OCI-LY7 (cell line): ENCODE measurements around the gene CPT1A. TPM values are rescaled to one million over a fixed set of nuclear protein-coding genes. Genes with fewer than 3 reads are reported as not detected.

Source experiments
- BruUV-seq: library from RNA; stranded (reverse); fragments of 400-500 nt; replicated peaks from 2 replicates; lab custom pipeline; 2021; lab: Mats Ljungman, UMichigan
- CTCF ChIA-PET: fragments of 300-600 bp; sonication (Branson Sonifier 250); formaldehyde crosslinking; loops from one replicate; lab custom pipeline; 2022; ENCODE audit warnings: antibody characterized with exemption; ENCODE audit not compliant: unreplicated experiment; lab: Charles Lee
- POLR2A ChIA-PET: fragments of 300-600 bp; sonication (Branson Sonifier 250); formaldehyde crosslinking; loops from one replicate; lab custom pipeline; 2022; ENCODE audit warnings: antibody characterized with exemption; lab: Charles Lee
- DNase-seq: peaks from one replicate; pipeline ENCODE4 v3.0.0-alpha.2; 2015; ENCODE audit warnings: low spot score
- H2AFZ ChIP-seq: fragments of 200-600 bp; sonication (generic), shearing (Covaris generic); 2 replicates; pipeline ENCODE4 v1.6.1; 2014; ENCODE audit warnings: mild to moderate bottlenecking, antibody characterized with exemption, low read length, moderate library complexity
- H3K27ac ChIP-seq: fragments of 200-600 bp; sonication (generic); 2 replicates; pipeline ENCODE4 v1.5.1; 2014; ENCODE audit warnings: mixed run types, low read depth, mild to moderate bottlenecking, moderate library complexity, low read length, inconsistent platforms; ENCODE audit not compliant: poor library complexity, severe bottlenecking
- H3K36me3 ChIP-seq: fragments of 200-600 bp; sonication (generic); 2 replicates; pipeline ENCODE4 v1.6.1; 2014; ENCODE audit warnings: mild to moderate bottlenecking, antibody characterized with exemption, low read length, moderate library complexity, mixed read lengths; ENCODE audit not compliant: insufficient read depth
- H3K4me1 ChIP-seq: fragments of 200-600 bp; sonication (generic); 2 replicates; pipeline ENCODE4 v1.5.1; 2014; ENCODE audit warnings: mild to moderate bottlenecking, low read length; ENCODE audit not compliant: insufficient read depth, poor library complexity, severe bottlenecking
- H3K4me2 ChIP-seq: fragments of 200-600 bp; sonication (generic); 2 replicates; pipeline ENCODE4 v1.6.1; 2014; ENCODE audit warnings: mild to moderate bottlenecking, low read length
- H3K4me3 ChIP-seq: fragments of 200-600 bp; sonication (generic); 2 replicates; pipeline ENCODE4 v1.5.1; 2014; ENCODE audit warnings: mild to moderate bottlenecking, low read depth, low read length; ENCODE audit not compliant: poor library complexity, severe bottlenecking
- H3K79me2 ChIP-seq: fragments of 200-600 bp; sonication (generic); 2 replicates; pipeline ENCODE4 v1.6.1; 2016; ENCODE audit warnings: low read depth, mild to moderate bottlenecking, low read length, moderate library complexity, mixed read lengths; ENCODE audit not compliant: insufficient read depth
- H3K9me2 ChIP-seq: fragments of 200-600 bp; sonication (generic); 2 replicates; pipeline ENCODE4 v1.6.1; 2016; ENCODE audit warnings: mild to moderate bottlenecking, low read length, mixed read lengths; ENCODE audit not compliant: insufficient read depth
- H3K9me3 ChIP-seq: fragments of 200-600 bp; sonication (generic); 2 replicates; pipeline ENCODE4 v1.6.1; 2014; ENCODE audit warnings: mild to moderate bottlenecking, mixed run types, low read length, mixed read lengths
- H4K20me1 ChIP-seq: fragments of 200-600 bp; sonication (generic); 2 replicates; pipeline ENCODE4 v1.6.1; 2014; ENCODE audit warnings: mild to moderate bottlenecking, antibody characterized with exemption, low read length, moderate library complexity, mixed read lengths; ENCODE audit not compliant: insufficient read depth
- EZH2phosphoT487 ChIP-seq: fragments of 200-600 bp; sonication (generic); IDR thresholded peaks from 2 replicates; pipeline ENCODE4 v1.6.1; 2018; ENCODE audit warnings: low read depth, borderline replicate concordance, mild to moderate bottlenecking, mixed run types, antibody characterized with exemption, low read length, moderate library complexity, mixed read lengths
- intact Hi-C: fragments of 100-400 bp; cut with micrococcal nuclease; formaldehyde crosslinking; loops from one replicate; pipeline ENCODE4 v1.10.0; 2022; ENCODE audit not compliant: unreplicated experiment
- total RNA-seq, 2 experiments: library from RNA; depleted of rRNA in 1 of 2; stranded (reverse); fragments of >200 nt in 1 of 2; shearing (Covaris generic) in 1 of 2; gene quantifications; 2 replicates each; pipeline ENCODE4 v1.2.3, GENCODE V29; 2014 to 2022
- TF ChIP-seq, protein P1 (sequence below): fragments of 200-600 bp; sonication (generic); conservative IDR thresholded peaks from 2 replicates; pipeline ENCODE4 v1.5.1; 2014; ENCODE audit warnings: mild to moderate bottlenecking, antibody characterized with exemption, low read length, moderate library complexity, mixed read lengths

CPT1A gene
- total RNA-seq, 2 experiments from 2014 or later, result 7.0 to 17.2 TPM

DNA sequence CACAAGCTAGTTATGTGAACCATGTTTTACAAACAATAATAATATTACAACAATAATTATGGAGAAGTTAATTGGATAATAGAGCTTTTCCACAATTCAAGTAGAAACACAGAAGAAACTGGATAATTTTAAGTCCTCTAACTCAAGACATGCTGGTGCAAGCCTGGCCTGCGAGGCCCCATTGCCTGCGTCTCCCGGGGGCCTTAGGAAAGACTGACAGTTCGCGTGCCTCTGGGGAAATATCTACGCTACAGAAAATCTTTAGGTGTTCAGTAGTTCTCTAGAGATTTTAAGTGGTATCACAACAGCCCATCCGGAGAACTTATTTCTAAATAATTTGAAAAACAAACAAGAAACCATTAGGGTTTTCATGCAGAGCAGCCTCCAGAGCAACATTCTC lies 134.2 kb downstream of the CPT1A start:
- no peaks in the 10 kb centered on the region for H4K20me1 ChIP-seq
- H3K79me2 ChIP-seq, result no peaks in the 10 kb centered on the region
- ChIA-PET CTCF (no interaction called here), POLR2A (no interaction called here)
- no peak for DNase-seq
- no peak overlapping the region for H3K27ac ChIP-seq
- H3K9me2 ChIP-seq, result no peaks in the 10 kb centered on the region
- H3K4me3 ChIP-seq, result no peak overlapping the region
- BruUV-seq, result no TSS peak
- intact Hi-C loops, result no loop called here
- no peak overlapping the region for H2AFZ ChIP-seq
- TF ChIP-seq, protein P1, sequence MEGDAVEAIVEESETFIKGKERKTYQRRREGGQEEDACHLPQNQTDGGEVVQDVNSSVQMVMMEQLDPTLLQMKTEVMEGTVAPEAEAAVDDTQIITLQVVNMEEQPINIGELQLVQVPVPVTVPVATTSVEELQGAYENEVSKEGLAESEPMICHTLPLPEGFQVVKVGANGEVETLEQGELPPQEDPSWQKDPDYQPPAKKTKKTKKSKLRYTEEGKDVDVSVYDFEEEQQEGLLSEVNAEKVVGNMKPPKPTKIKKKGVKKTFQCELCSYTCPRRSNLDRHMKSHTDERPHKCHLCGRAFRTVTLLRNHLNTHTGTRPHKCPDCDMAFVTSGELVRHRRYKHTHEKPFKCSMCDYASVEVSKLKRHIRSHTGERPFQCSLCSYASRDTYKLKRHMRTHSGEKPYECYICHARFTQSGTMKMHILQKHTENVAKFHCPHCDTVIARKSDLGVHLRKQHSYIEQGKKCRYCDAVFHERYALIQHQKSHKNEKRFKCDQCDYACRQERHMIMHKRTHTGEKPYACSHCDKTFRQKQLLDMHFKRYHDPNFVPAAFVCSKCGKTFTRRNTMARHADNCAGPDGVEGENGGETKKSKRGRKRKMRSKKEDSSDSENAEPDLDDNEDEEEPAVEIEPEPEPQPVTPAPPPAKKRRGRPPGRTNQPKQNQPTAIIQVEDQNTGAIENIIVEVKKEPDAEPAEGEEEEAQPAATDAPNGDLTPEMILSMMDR, result no peak
- TF ChIP-seq EZH2phosphoT487, result no peak
- no peaks in the 10 kb centered on the region for H3K36me3 ChIP-seq
- H3K9me3 ChIP-seq, result no peaks in the 10 kb centered on the region
- H3K4me2 ChIP-seq, result no peak overlapping the region
- no peaks in the 10 kb centered on the region for H3K4me1 ChIP-seq

GRCh38 chr11:68704887-68705286 lies 136.8 kb downstream of the CPT1A start:
- intact Hi-C loops, result no loop called here
- ChIA-PET CTCF (no interaction called here), POLR2A (interaction anchor here (0.7 kb wide), 1 partner anchor 237 kb away, joined by 5 read pairs; no protein-coding TSS in a partner anchor)
- Histone ChIP-seq H3K4me2 (no peak overlapping the region), H3K79me2 (no peaks in the 10 kb centered on the region), H3K27ac (no peak overlapping the region), H3K9me3 (no peaks in the 10 kb centered on the region), H3K4me3 (no peak overlapping the region), H3K9me2 (no peaks in the 10 kb centered on the region), H4K20me1 (no peaks in the 10 kb centered on the region), H3K4me1 (no peaks in the 10 kb centered on the region), H3K36me3 (no peaks in the 10 kb centered on the region), H2AFZ (no peak overlapping the region)
- no peak for DNase-seq
- TF ChIP-seq, protein P1, result no peak
- no peak for TF ChIP-seq EZH2phosphoT487
- BruUV-seq, result no TSS peak

Other genes with a start within 250 kb of the CPT1A start
- gene GAL, start 157.4 kb downstream of the CPT1A start, total RNA-seq (2014; rRNA removed; shearing (Covaris generic)), result not detected in 2 replicates
- gene GAL, start 157.4 kb downstream of the CPT1A start, total RNA-seq (2022), result not detected in 2 replicates
- gene TESMIN, start 90.4 kb downstream of the CPT1A start, total RNA-seq (2014; rRNA removed; shearing (Covaris generic)), result 10.4 and 13.0 TPM in 2 replicates
- 19.4 and 24.0 TPM in 2 replicates for gene TESMIN, start 90.4 kb downstream of the CPT1A start, total RNA-seq (2022)
- 48.3 and 75.0 TPM in 2 replicates for gene MRPL21, start 61.9 kb upstream of the CPT1A start, total RNA-seq (2014; rRNA removed; shearing (Covaris generic))
- 50.4 and 68.3 TPM in 2 replicates for gene MRPL21, start 61.9 kb upstream of the CPT1A start, total RNA-seq (2022)
- 17.5 and 27.3 TPM in 2 replicates for gene IGHMBP2, start 62.0 kb upstream of the CPT1A start, total RNA-seq (2014; rRNA removed; shearing (Covaris generic))
- gene IGHMBP2, start 62.0 kb upstream of the CPT1A start, total RNA-seq (2022), result 35.2 and 37.9 TPM in 2 replicates
- gene MRGPRD, start 139.1 kb upstream of the CPT1A start, total RNA-seq (2014; rRNA removed; shearing (Covaris generic)), result not detected in 2 replicates
- gene MRGPRD, start 139.1 kb upstream of the CPT1A start, total RNA-seq (2022), result not detected in 2 replicates
- not detected in 2 replicates for gene MRGPRF, start 171.3 kb upstream of the CPT1A start, total RNA-seq (2014; rRNA removed; shearing (Covaris generic))
- not detected in 2 replicates for gene MRGPRF, start 171.3 kb upstream of the CPT1A start, total RNA-seq (2022)
- 21.5 and 30.0 TPM in 2 replicates for gene TPCN2, start 207.0 kb upstream of the CPT1A start, total RNA-seq (2014; rRNA removed; shearing (Covaris generic))
- 59.8 and 65.2 TPM in 2 replicates for gene TPCN2, start 207.0 kb upstream of the CPT1A start, total RNA-seq (2022)